IMR-90 (cell line): Measurements from ENCODE around the gene PCDHGA10. TPM values are rescaled to one million over a fixed set of nuclear protein-coding genes. Genes with fewer than 3 reads are reported as not detected.

ENCODE experiments used
- ATAC-seq: fragments of 200-7000 bp; cut with Tn5 transposase; 2 replicates; pipeline ENCODE4 v1.9.1; 2020; ENCODE audit warnings: low read depth, mild to moderate bottlenecking, moderate library complexity
- BruUV-seq: library from RNA; stranded (reverse); fragments of 400-500 nt; replicated peaks from 2 replicates; lab custom pipeline; 2021; lab: Mats Ljungman, UMichigan
- CTCF ChIA-PET: fragments of 300-600 bp; formaldehyde crosslinking; extraction: SDS; loops from one replicate; lab custom pipeline; 2021; ENCODE audit warnings: antibody characterized with exemption; lab: Yijun Ruan, JAX
- POLR2A ChIA-PET: fragments of 300-600 bp; sonication (Branson Sonifier 250); formaldehyde crosslinking; loops from one replicate; lab custom pipeline; 2022; ENCODE audit warnings: antibody characterized with exemption; ENCODE audit not compliant: unreplicated experiment; lab: Charles Lee
- DNase-seq: peaks from one replicate; pipeline ENCODE4 v3.0.0; 2013
- H2AFZ ChIP-seq: replicated peaks from 2 replicates; pipeline ENCODE3; 2013; ENCODE audit warnings: low read length, mild to moderate bottlenecking; ENCODE audit not compliant: poor library complexity
- H2AK5ac ChIP-seq: 2 replicates; pipeline ENCODE4 v1.6.1; 2013; ENCODE audit warnings: low read depth, low read length, inconsistent platforms
- H2AK9ac ChIP-seq: replicated peaks from 2 replicates; pipeline ENCODE3; 2013; ENCODE audit warnings: mild to moderate bottlenecking, low read depth, low read length, moderate library complexity; ENCODE audit not compliant: poor library complexity
- H2BK120ac ChIP-seq: 2 replicates; pipeline ENCODE4 v1.6.1; 2013; ENCODE audit warnings: low read depth, low read length, inconsistent platforms
- H2BK15ac ChIP-seq: 3 replicates; pipeline ENCODE4 v1.6.1; 2013; ENCODE audit warnings: low read depth, low read length, inconsistent platforms
- H2BK20ac ChIP-seq: 2 replicates; pipeline ENCODE4 v1.6.1; 2013; ENCODE audit warnings: low read depth, mild to moderate bottlenecking, inconsistent platforms, low read length, moderate library complexity
- H2BK5ac ChIP-seq: 2 replicates; pipeline ENCODE4 v1.6.1; 2013; ENCODE audit warnings: mild to moderate bottlenecking, low read depth, low read length, inconsistent platforms; ENCODE audit not compliant: poor library complexity, severe bottlenecking
- H3K14ac ChIP-seq: replicated peaks from 2 replicates; pipeline ENCODE4 v1.6.1; 2013; ENCODE audit warnings: low read depth, low read length, inconsistent platforms
- H3K18ac ChIP-seq: 2 replicates; pipeline ENCODE4 v1.6.1; 2013; ENCODE audit warnings: low read depth, low read length, control low read depth
- H3K23ac ChIP-seq: 2 replicates; pipeline ENCODE4 v1.6.1; 2013; ENCODE audit warnings: low read depth, low read length, inconsistent platforms
- H3K27ac ChIP-seq: 2 replicates; pipeline ENCODE4 v1.5.1; 2013; ENCODE audit warnings: mild to moderate bottlenecking, control low read depth, low read length; ENCODE audit not compliant: insufficient read depth
- H3K27me3 ChIP-seq: 2 replicates; pipeline ENCODE4 v1.6.1; 2013; ENCODE audit warnings: low read length; ENCODE audit not compliant: control insufficient read depth, insufficient read depth
- H3K36me3 ChIP-seq: 2 replicates; pipeline ENCODE4 v1.6.1; 2013; ENCODE audit warnings: low read length, mixed read lengths; ENCODE audit not compliant: control insufficient read depth, insufficient read depth
- H3K4ac ChIP-seq: 2 replicates; pipeline ENCODE4 v1.6.1; 2013; ENCODE audit warnings: low read depth, low read length, inconsistent platforms
- H3K4me1 ChIP-seq: 2 replicates; pipeline ENCODE4 v1.6.1; 2013; ENCODE audit warnings: low read length, mixed read lengths; ENCODE audit not compliant: control insufficient read depth, insufficient read depth
- H3K4me2 ChIP-seq: 2 replicates; pipeline ENCODE4 v1.6.1; 2013; ENCODE audit warnings: low read depth, mild to moderate bottlenecking, control low read depth, low read length, moderate library complexity
- H3K4me3 ChIP-seq: 2 replicates; pipeline ENCODE4 v1.5.1; 2013; ENCODE audit warnings: low read depth, mild to moderate bottlenecking, control low read depth, low read length, moderate library complexity; ENCODE audit not compliant: insufficient read depth
- H3K56ac ChIP-seq: 2 replicates; pipeline ENCODE4 v1.6.1; 2013; ENCODE audit warnings: low read length, inconsistent platforms; ENCODE audit not compliant: insufficient read depth; ENCODE audit errors: extremely low read depth
- H3K79me1 ChIP-seq, 2 experiments: 2 replicates each; pipeline ENCODE4 v1.6.1; 2013; ENCODE audit warnings: low read length in 2 of 2, inconsistent platforms in 1 of 2, low read depth in 1 of 2
- H3K9ac ChIP-seq: 2 replicates; pipeline ENCODE4 v1.6.1; 2013; ENCODE audit warnings: low read depth, low read length, control low read depth
- H3K9me1 ChIP-seq: 2 replicates; pipeline ENCODE4 v1.6.1; 2013; ENCODE audit warnings: low read length, inconsistent platforms; ENCODE audit not compliant: insufficient read depth
- H3K9me3 ChIP-seq: 2 replicates; pipeline ENCODE4 v1.6.1; 2013; ENCODE audit warnings: low read length; ENCODE audit not compliant: control insufficient read depth, insufficient read depth
- H4K20me1 ChIP-seq: 2 replicates; pipeline ENCODE4 v1.6.1; 2013; ENCODE audit warnings: low read length, inconsistent platforms; ENCODE audit not compliant: insufficient read depth
- H4K5ac ChIP-seq: 2 replicates; pipeline ENCODE4 v1.6.1; 2013; ENCODE audit warnings: mild to moderate bottlenecking, low read depth, low read length, control low read depth
- H4K8ac ChIP-seq, 2 experiments: 2 replicates each; pipeline ENCODE4 v1.6.1; 2013; ENCODE audit warnings: low read depth in 2 of 2, low read length in 2 of 2, control low read depth in 1 of 2, inconsistent platforms in 1 of 2
- H4K91ac ChIP-seq: 2 replicates; pipeline ENCODE4 v1.6.1; 2013; ENCODE audit warnings: low read depth, low read length, inconsistent platforms; ENCODE audit not compliant: insufficient read depth
- CEBPB ChIP-seq: IDR thresholded peaks from 2 replicates; pipeline ENCODE4 v1.6.1; 2012; ENCODE audit warnings: low read depth, low read length, improper control_type of control experiment
- MAZ ChIP-seq: IDR thresholded peaks from 2 replicates; pipeline ENCODE4 v1.6.1; 2012; ENCODE audit warnings: low read depth, mild to moderate bottlenecking, low read length, improper control_type of control experiment, moderate library complexity, borderline replicate concordance
- WGBS, 2 experiments: methylation state at CpG; one replicate each; pipeline versions ENCODE4 v1.1.5 to v1.1.7; 2013; ENCODE audit warnings: missing lambda C conversion rate in 2 of 2; ENCODE audit not compliant: insufficient read length in 1 of 2; ENCODE audit errors: extremely low coverage in 2 of 2; 5-methylcytosine and 5-hydroxymethylcytosine counted together
- dilution Hi-C: fragments of 300-500 bp; cut with HindIII; formaldehyde crosslinking; loops from one replicate; pipeline ENCODE4 v1.14.3; 2018; ENCODE audit warnings: low sequenced_read_pairs; ENCODE audit not compliant: unreplicated experiment
- in situ Hi-C: fragments of 300-500 bp; cut with MboI; formaldehyde crosslinking; loops from 3 replicates; pipeline ENCODE4 v1.14.3; 2019; ENCODE audit warnings: low sequenced_read_pairs, inconsistent platforms, mixed read lengths
- intact Hi-C: fragments of 100-400 bp; cut with micrococcal nuclease; formaldehyde crosslinking; loops from 2 replicates; pipeline ENCODE4 v1.10.0; 2022
- polyA plus RNA-seq, 3 experiments: library from polyadenylated mRNA; depleted of rRNA; stranded (reverse); fragments of >200 nt; gene quantifications; 2 replicates each; pipeline ENCODE4 v1.2.3, GENCODE V29; 2012; ENCODE audit warnings: low replicate concordance in 1 of 3
- total RNA-seq: library from RNA; depleted of rRNA; stranded (reverse); fragments of >200 nt; gene quantifications from 2 replicates; pipeline ENCODE4 v1.2.3, GENCODE V29; 2012

The PCDHGA10 gene
- total and polyA plus RNA-seq, 2 of the 4 experiments (the other 2 are of a cell fraction) = 3.4 to 6.6 TPM

DNA sequence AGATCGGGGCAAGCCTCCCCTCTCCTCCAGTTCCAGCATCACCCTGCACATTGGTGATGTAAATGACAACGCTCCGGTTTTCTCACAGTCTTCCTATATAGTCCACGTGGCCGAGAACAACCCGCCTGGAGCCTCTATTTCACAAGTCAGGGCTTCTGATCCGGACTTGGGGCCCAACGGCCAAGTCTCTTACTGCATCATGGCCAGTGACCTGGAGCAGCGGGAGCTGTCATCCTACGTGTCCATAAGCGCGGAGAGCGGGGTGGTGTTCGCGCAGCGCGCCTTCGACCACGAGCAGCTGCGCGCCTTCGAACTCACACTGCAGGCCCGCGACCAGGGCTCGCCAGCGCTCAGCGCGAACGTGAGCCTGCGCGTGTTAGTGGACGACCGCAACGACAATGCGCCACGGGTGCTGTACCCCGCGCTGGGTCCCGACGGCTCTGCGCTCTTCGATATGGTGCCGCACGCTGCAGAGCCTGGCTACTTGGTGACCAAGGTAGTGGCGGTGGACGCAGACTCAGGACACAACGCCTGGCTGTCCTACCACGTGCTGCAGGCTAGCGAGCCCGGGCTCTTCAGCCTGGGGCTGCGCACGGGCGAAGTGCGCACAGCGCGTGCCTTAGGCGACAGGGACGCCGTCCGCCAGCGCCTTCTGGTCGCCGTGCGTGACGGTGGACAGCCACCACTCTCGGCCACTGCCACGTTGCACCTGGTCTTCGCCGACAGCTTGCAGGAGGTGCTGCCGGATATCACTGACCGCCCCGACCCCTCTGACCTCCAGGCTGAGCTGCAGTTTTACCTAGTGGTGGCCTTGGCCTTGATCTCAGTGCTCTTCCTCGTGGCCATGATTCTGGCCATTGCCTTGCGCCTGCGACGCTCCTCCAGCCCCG, 23.4 kb upstream of the PCDHGA10 start:
- no peak overlapping the region for H2BK5ac ChIP-seq
- H3K4me2 ChIP-seq = no peak overlapping the region
- in situ Hi-C loops (no loop called here), dilution Hi-C loops (no loop called here), intact Hi-C loops (no loop called here)
- no peak overlapping the region for H2BK120ac ChIP-seq
- no peaks in the 10 kb centered on the region for H3K9me1 ChIP-seq
- no peak overlapping the region for H4K91ac ChIP-seq
- peaks cover 1% of the 10 kb centered on the region; the same call in 1 of the 2 replicates for H3K4me1 ChIP-seq
- no peak overlapping the region for H3K9ac ChIP-seq
- H3K4me3 ChIP-seq = no peak overlapping the region
- H3K4ac ChIP-seq = no peak overlapping the region
- H4K20me1 ChIP-seq = no peaks in the 10 kb centered on the region
- H3K79me1 ChIP-seq = peaks cover 7% of the 10 kb centered on the region in 2 experiments; a peak in 3 of 4 replicates
- CTCF ChIA-PET = no interaction called here
- H3K18ac ChIP-seq = no peak overlapping the region
- no peaks in the 10 kb centered on the region for H3K27me3 ChIP-seq
- H4K5ac ChIP-seq = no peak overlapping the region
- H2AK5ac ChIP-seq = no peak overlapping the region
- no peak overlapping the region for H3K56ac ChIP-seq
- H2BK20ac ChIP-seq = no peak overlapping the region
- no peak overlapping the region for H2BK15ac ChIP-seq
- no peak overlapping the region for H2AFZ ChIP-seq
- H3K9me3 ChIP-seq = peaks cover 53% of the 10 kb centered on the region
- ATAC-seq = no peak
- H2AK9ac ChIP-seq = no peak overlapping the region
- POLR2A ChIA-PET = no interaction called here
- H3K14ac ChIP-seq = no peak overlapping the region
- H4K8ac ChIP-seq = no peak overlapping the region
- TF ChIP-seq MAZ (no peak), CEBPB (no peak)
- WGBS, 2 experiments = 44% methylated on average over 60 of the region's 77 CpGs; no CpG with 5 or more reads in 1 of the 2 experiments
- no TSS peak for BruUV-seq
- H3K23ac ChIP-seq = no peak overlapping the region
- H3K27ac ChIP-seq = no peak overlapping the region
- DNase-seq = no peak
- H3K36me3 ChIP-seq = peaks cover 20% of the 10 kb centered on the region
